GM23338 (cell line): ENCODE results near the gene MYOZ2. TPM values are rescaled to one million over a fixed set of nuclear protein-coding genes. Genes with fewer than 3 reads are reported as not detected.

Source experiments
- ATAC-seq: fragments of 200-7000 bp; cut with Tn5 transposase; 3 replicates; pipeline ENCODE4 v1.9.1; 2020
- DNase-seq: peaks from one replicate; pipeline ENCODE4 v3.0.0-alpha.2; 2015; ENCODE audit warnings: low spot score
- H2AFZ ChIP-seq: fragments of 200-600 bp; sonication (generic); 2 replicates; pipeline ENCODE4 v1.8.0; 2016; ENCODE audit warnings: antibody characterized with exemption, mild to moderate bottlenecking, moderate library complexity
- H3F3A ChIP-seq: fragments of 200-600 bp; sonication (generic); replicated peaks from 2 replicates; pipeline ENCODE4 v1.8.0; 2017; ENCODE audit warnings: antibody characterized with exemption, mixed run types, low read depth
- H3K27ac ChIP-seq: fragments of 200-600 bp; sonication (generic); 2 replicates; pipeline ENCODE4 v1.6.1; 2016; ENCODE audit warnings: low read depth
- H3K27me3 ChIP-seq: fragments of 200-600 bp; sonication (generic); 2 replicates; pipeline ENCODE4 v1.8.0; 2016; ENCODE audit warnings: mild to moderate bottlenecking, mixed run types, moderate library complexity; ENCODE audit not compliant: insufficient read depth
- H3K36me3 ChIP-seq: fragments of 200-600 bp; sonication (generic); 2 replicates; pipeline ENCODE4 v1.8.0; 2016; ENCODE audit warnings: mild to moderate bottlenecking; ENCODE audit not compliant: insufficient read depth
- H3K4me1 ChIP-seq: fragments of 200-600 bp; sonication (generic); 2 replicates; pipeline ENCODE4 v1.8.0; 2016; ENCODE audit warnings: mild to moderate bottlenecking, moderate library complexity; ENCODE audit not compliant: insufficient read depth
- H3K4me2 ChIP-seq: fragments of 200-600 bp; sonication (generic); 2 replicates; pipeline ENCODE4 v1.7.1; 2017; ENCODE audit warnings: mixed run types
- H3K4me3 ChIP-seq: fragments of 200-600 bp; sonication (generic); 2 replicates; pipeline ENCODE4 v1.6.1; 2016; ENCODE audit warnings: mixed run types
- H3K79me2 ChIP-seq: fragments of 200-600 bp; sonication (generic); replicated peaks from 2 replicates; pipeline ENCODE4 v1.8.0; 2017; ENCODE audit warnings: mild to moderate bottlenecking; ENCODE audit not compliant: insufficient read depth
- H3K9me2 ChIP-seq: fragments of 200-600 bp; sonication (generic); 2 replicates; pipeline ENCODE4 v1.8.0; 2017; ENCODE audit not compliant: insufficient read depth
- H4K20me1 ChIP-seq: fragments of 200-600 bp; sonication (generic); replicated peaks from 2 replicates; pipeline ENCODE4 v1.8.0; 2017; ENCODE audit warnings: mild to moderate bottlenecking; ENCODE audit not compliant: insufficient read depth
- H3K27ac Mint-ChIP-seq: 2 replicates; pipeline ENCODE4 v1.8.0; 2020; ENCODE audit warnings: inconsistent platforms, mild to moderate bottlenecking, moderate library complexity, mixed read lengths
- H3K27me3 Mint-ChIP-seq: 3 replicates; pipeline ENCODE4 v1.8.0; 2022; ENCODE audit warnings: low read depth, mild to moderate bottlenecking, moderate library complexity, mixed read lengths, inconsistent platforms; ENCODE audit not compliant: insufficient read depth, poor library complexity
- H3K36me3 Mint-ChIP-seq: 3 replicates; pipeline ENCODE4 v1.8.0; 2021; ENCODE audit warnings: low read depth, mild to moderate bottlenecking, inconsistent platforms, moderate library complexity, mixed read lengths
- H3K4me1 Mint-ChIP-seq: 3 replicates; pipeline ENCODE4 v1.8.0; 2020; ENCODE audit warnings: mild to moderate bottlenecking, inconsistent platforms, mixed read lengths
- H3K4me3 Mint-ChIP-seq: 3 replicates; pipeline ENCODE4 v1.8.0; 2021; ENCODE audit warnings: moderate library complexity, mild to moderate bottlenecking, inconsistent platforms, mixed read lengths
- H3K9me3 Mint-ChIP-seq: 3 replicates; pipeline ENCODE4 v1.8.0; 2020; ENCODE audit warnings: moderate library complexity, mild to moderate bottlenecking, inconsistent platforms, mixed read lengths
- CREB1 ChIP-seq: fragments of 250-450 bp; sonication (Bioruptor Pico); IDR thresholded peaks from 2 replicates; pipeline ENCODE4 v1.5.0; 2020; ENCODE audit warnings: low read depth, mild to moderate bottlenecking, moderate library complexity
- EZH2 ChIP-seq: fragments of 200-600 bp; sonication (generic); IDR thresholded peaks from one replicate; pipeline ENCODE4 v1.8.0; 2017; ENCODE audit warnings: antibody characterized with exemption, mild to moderate bottlenecking, low read depth; ENCODE audit not compliant: unreplicated experiment
- EZH2phosphoT487 ChIP-seq: fragments of 200-600 bp; sonication (generic); IDR thresholded peaks from one replicate; pipeline ENCODE4 v1.8.1; 2018; ENCODE audit warnings: antibody characterized with exemption; ENCODE audit not compliant: unreplicated experiment
- JUNB ChIP-seq: IDR thresholded peaks from one replicate; pipeline ENCODE4 v1.6.1; 2016; ENCODE audit warnings: antibody characterized with exemption; ENCODE audit not compliant: unreplicated experiment
- NANOG ChIP-seq: IDR thresholded peaks from 2 replicates; pipeline ENCODE4 v1.6.1; 2016; ENCODE audit warnings: antibody characterized with exemption, borderline replicate concordance
- POLR2AphosphoS5 ChIP-seq: IDR thresholded peaks from 2 replicates; pipeline ENCODE4 v1.6.1; 2016; ENCODE audit warnings: antibody characterized with exemption, low read depth
- STAT1 ChIP-seq: IDR thresholded peaks from one replicate; pipeline ENCODE4 v1.6.1; 2016; ENCODE audit warnings: antibody characterized with exemption; ENCODE audit not compliant: unreplicated experiment
- ZNF114 ChIP-seq: fragments of 250-450 bp; sonication (Bioruptor Pico); IDR thresholded peaks from 2 replicates; pipeline ENCODE4 v1.5.0; 2020; ENCODE audit warnings: mild to moderate bottlenecking, moderate library complexity
- ZNF331 ChIP-seq: fragments of 250-450 bp; sonication (Bioruptor Pico); IDR thresholded peaks from 2 replicates; pipeline ENCODE4 v1.5.0; 2020; ENCODE audit warnings: low read depth, mild to moderate bottlenecking, moderate library complexity
- polyA plus RNA-seq: library from polyadenylated mRNA; unstranded; fragments of >200 nt; fragmentation: Nextera tagmentation; extraction: Ambion mirVana; gene quantifications from 2 replicates; pipeline ENCODE4 v1.2.1, GENCODE V29; 2016
- total RNA-seq: library from RNA; depleted of rRNA; stranded (reverse); fragments of >200 nt; shearing (Covaris generic); gene quantifications from 2 replicates; pipeline ENCODE4 v1.2.3, GENCODE V29; 2014
- TF ChIP-seq, protein P1 (sequence below): fragments of 250-450 bp; sonication (Bioruptor Pico); IDR thresholded peaks from 2 replicates; pipeline ENCODE4 v1.5.0; 2020; ENCODE audit warnings: mild to moderate bottlenecking, moderate library complexity
- TF ChIP-seq, protein P2 (sequence below): IDR thresholded peaks from one replicate; pipeline ENCODE4 v1.6.1; 2018; ENCODE audit warnings: antibody characterized with exemption; ENCODE audit not compliant: unreplicated experiment
- TF ChIP-seq, protein P3 (sequence below): IDR thresholded peaks from 2 replicates; pipeline ENCODE4 v1.6.1; 2016; ENCODE audit warnings: antibody characterized with exemption
- TF ChIP-seq, protein P4 (sequence below), 2 experiments: fragments of 200-600 bp in 1 of 2; sonication (generic) in 1 of 2; conservative IDR thresholded peaks; 2 replicates each; pipeline versions ENCODE4 v1.5.1 to v1.6.1; 2016 to 2017; ENCODE audit warnings: antibody characterized with exemption in 2 of 2, low read depth in 2 of 2, mild to moderate bottlenecking in 2 of 2, moderate library complexity in 1 of 2

MYOZ2 gene
- total and polyA plus RNA-seq, 2 experiments from 2014 or later, result not detected

DNA sequence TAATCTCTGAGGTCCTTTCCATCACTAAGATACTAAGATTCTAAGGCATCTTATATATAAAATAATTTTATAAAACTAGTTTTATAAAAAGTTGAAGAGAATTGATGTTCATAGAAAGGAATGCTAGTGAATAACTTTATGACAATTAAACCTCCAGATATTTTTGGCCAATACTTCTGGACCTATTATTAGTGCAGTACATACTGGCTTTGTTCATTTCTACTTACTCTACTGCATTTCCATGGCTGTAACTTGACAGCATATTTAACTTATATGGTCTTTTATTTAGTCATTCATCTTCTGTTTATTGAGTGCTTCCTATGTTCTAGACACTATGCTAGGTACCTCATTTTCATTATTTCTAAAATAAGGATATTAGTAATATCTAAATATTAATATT, 70.1 kb downstream of the MYOZ2 start:
- Histone ChIP-seq H3K27me3 (no peaks in the 10 kb centered on the region), H2AFZ (no peak overlapping the region), H3K79me2 (no peaks in the 10 kb centered on the region), H3K36me3 (no peaks in the 10 kb centered on the region), H3K4me1 (peaks cover 19% of the 10 kb centered on the region), H4K20me1 (no peaks in the 10 kb centered on the region), H3K27ac (no peak overlapping the region), H3K4me2 (no peak overlapping the region), H3K9me2 (no peaks in the 10 kb centered on the region), H3F3A (no peaks in the 10 kb centered on the region), H3K4me3 (no peak overlapping the region)
- no peak for ATAC-seq
- peaks cover 7% of the 10 kb centered on the region for H3K9me3 Mint-ChIP-seq
- TF ChIP-seq STAT1, result no peak
- no peak for TF ChIP-seq ZNF114
- no peak for TF ChIP-seq CREB1 (CRISPR knock-in tag)
- TF ChIP-seq, protein P1, sequence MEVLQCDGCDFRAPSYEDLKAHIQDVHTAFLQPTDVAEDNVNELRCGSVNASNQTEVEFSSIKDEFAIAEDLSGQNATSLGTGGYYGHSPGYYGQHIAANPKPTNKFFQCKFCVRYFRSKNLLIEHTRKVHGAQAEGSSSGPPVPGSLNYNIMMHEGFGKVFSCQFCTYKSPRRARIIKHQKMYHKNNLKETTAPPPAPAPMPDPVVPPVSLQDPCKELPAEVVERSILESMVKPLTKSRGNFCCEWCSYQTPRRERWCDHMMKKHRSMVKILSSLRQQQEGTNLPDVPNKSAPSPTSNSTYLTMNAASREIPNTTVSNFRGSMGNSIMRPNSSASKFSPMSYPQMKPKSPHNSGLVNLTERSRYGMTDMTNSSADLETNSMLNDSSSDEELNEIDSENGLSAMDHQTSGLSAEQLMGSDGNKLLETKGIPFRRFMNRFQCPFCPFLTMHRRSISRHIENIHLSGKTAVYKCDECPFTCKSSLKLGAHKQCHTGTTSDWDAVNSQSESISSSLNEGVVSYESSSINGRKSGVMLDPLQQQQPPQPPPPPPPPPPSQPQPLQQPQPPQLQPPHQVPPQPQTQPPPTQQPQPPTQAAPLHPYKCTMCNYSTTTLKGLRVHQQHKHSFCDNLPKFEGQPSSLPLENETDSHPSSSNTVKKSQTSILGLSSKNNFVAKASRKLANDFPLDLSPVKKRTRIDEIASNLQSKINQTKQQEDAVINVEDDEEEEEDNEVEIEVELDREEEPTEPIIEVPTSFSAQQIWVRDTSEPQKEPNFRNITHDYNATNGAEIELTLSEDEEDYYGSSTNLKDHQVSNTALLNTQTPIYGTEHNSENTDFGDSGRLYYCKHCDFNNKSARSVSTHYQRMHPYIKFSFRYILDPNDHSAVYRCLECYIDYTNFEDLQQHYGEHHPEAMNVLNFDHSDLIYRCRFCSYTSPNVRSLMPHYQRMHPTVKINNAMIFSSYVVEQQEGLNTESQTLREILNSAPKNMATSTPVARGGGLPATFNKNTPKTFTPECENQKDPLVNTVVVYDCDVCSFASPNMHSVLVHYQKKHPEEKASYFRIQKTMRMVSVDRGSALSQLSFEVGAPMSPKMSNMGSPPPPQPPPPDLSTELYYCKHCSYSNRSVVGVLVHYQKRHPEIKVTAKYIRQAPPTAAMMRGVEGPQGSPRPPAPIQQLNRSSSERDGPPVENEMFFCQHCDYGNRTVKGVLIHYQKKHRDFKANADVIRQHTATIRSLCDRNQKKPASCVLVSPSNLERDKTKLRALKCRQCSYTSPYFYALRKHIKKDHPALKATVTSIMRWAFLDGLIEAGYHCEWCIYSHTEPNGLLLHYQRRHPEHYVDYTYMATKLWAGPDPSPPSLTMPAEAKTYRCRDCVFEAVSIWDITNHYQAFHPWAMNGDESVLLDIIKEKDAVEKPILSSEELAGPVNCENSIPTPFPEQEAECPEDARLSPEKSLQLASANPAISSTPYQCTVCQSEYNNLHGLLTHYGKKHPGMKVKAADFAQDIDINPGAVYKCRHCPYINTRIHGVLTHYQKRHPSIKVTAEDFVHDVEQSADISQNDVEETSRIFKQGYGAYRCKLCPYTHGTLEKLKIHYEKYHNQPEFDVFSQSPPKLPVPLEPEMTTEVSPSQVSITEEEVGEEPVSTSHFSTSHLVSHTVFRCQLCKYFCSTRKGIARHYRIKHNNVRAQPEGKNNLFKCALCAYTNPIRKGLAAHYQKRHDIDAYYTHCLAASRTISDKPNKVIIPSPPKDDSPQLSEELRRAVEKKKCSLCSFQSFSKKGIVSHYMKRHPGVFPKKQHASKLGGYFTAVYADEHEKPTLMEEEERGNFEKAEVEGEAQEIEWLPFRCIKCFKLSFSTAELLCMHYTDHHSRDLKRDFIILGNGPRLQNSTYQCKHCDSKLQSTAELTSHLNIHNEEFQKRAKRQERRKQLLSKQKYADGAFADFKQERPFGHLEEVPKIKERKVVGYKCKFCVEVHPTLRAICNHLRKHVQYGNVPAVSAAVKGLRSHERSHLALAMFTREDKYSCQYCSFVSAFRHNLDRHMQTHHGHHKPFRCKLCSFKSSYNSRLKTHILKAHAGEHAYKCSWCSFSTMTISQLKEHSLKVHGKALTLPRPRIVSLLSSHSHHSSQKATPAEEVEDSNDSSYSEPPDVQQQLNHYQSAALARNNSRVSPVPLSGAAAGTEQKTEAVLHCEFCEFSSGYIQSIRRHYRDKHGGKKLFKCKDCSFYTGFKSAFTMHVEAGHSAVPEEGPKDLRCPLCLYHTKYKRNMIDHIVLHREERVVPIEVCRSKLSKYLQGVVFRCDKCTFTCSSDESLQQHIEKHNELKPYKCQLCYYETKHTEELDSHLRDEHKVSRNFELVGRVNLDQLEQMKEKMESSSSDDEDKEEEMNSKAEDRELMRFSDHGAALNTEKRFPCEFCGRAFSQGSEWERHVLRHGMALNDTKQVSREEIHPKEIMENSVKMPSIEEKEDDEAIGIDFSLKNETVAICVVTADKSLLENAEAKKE (CRISPR knock-in tag), result no peak
- TF ChIP-seq EZH2, result no peak
- TF ChIP-seq, protein P2, sequence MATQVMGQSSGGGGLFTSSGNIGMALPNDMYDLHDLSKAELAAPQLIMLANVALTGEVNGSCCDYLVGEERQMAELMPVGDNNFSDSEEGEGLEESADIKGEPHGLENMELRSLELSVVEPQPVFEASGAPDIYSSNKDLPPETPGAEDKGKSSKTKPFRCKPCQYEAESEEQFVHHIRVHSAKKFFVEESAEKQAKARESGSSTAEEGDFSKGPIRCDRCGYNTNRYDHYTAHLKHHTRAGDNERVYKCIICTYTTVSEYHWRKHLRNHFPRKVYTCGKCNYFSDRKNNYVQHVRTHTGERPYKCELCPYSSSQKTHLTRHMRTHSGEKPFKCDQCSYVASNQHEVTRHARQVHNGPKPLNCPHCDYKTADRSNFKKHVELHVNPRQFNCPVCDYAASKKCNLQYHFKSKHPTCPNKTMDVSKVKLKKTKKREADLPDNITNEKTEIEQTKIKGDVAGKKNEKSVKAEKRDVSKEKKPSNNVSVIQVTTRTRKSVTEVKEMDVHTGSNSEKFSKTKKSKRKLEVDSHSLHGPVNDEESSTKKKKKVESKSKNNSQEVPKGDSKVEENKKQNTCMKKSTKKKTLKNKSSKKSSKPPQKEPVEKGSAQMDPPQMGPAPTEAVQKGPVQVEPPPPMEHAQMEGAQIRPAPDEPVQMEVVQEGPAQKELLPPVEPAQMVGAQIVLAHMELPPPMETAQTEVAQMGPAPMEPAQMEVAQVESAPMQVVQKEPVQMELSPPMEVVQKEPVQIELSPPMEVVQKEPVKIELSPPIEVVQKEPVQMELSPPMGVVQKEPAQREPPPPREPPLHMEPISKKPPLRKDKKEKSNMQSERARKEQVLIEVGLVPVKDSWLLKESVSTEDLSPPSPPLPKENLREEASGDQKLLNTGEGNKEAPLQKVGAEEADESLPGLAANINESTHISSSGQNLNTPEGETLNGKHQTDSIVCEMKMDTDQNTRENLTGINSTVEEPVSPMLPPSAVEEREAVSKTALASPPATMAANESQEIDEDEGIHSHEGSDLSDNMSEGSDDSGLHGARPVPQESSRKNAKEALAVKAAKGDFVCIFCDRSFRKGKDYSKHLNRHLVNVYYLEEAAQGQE, result no peak
- TF ChIP-seq POLR2AphosphoS5, result no peak
- no peak for TF ChIP-seq ZNF331 (CRISPR knock-in tag)
- TF ChIP-seq EZH2phosphoT487, result no peak
- no peak for TF ChIP-seq NANOG
- TF ChIP-seq, protein P3, sequence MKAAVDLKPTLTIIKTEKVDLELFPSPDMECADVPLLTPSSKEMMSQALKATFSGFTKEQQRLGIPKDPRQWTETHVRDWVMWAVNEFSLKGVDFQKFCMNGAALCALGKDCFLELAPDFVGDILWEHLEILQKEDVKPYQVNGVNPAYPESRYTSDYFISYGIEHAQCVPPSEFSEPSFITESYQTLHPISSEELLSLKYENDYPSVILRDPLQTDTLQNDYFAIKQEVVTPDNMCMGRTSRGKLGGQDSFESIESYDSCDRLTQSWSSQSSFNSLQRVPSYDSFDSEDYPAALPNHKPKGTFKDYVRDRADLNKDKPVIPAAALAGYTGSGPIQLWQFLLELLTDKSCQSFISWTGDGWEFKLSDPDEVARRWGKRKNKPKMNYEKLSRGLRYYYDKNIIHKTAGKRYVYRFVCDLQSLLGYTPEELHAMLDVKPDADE, result no peak
- no peak for TF ChIP-seq JUNB
- TF ChIP-seq, protein P4, sequence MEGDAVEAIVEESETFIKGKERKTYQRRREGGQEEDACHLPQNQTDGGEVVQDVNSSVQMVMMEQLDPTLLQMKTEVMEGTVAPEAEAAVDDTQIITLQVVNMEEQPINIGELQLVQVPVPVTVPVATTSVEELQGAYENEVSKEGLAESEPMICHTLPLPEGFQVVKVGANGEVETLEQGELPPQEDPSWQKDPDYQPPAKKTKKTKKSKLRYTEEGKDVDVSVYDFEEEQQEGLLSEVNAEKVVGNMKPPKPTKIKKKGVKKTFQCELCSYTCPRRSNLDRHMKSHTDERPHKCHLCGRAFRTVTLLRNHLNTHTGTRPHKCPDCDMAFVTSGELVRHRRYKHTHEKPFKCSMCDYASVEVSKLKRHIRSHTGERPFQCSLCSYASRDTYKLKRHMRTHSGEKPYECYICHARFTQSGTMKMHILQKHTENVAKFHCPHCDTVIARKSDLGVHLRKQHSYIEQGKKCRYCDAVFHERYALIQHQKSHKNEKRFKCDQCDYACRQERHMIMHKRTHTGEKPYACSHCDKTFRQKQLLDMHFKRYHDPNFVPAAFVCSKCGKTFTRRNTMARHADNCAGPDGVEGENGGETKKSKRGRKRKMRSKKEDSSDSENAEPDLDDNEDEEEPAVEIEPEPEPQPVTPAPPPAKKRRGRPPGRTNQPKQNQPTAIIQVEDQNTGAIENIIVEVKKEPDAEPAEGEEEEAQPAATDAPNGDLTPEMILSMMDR (conservative IDR thresholded peaks at IDR 0.05; ENCODE audit: low read depth in 2 of 2), result no peak
- H3K27ac Mint-ChIP-seq, result no peak overlapping the region
- H3K36me3 Mint-ChIP-seq, result 0 out of 3 replicates have a peak, but pooled peaks cover 3% of the 10 kb centered on the region
- H3K4me1 Mint-ChIP-seq, result peaks cover 17% of the 10 kb centered on the region
- no peak overlapping the region for H3K4me3 Mint-ChIP-seq
- peaks cover 4% of the 10 kb centered on the region for H3K27me3 Mint-ChIP-seq
- DNase-seq, result no peak
